Ecto neural progenitor cell (in vitro differentiated cells): ENCODE data around the gene FARS2.
"Not testable (repeated sequence)": the region's sequence is repeated elsewhere in the genome, so short reads cannot be mapped to it uniquely, and the experiment has no call there.

Experiments
- DNase-seq: peaks from one replicate; pipeline ENCODE4 v3.0.0-alpha.2; 2018; ENCODE audit warnings: low spot score

The FARS2 gene

GRCh38 chr6:5670811-5671561 lies 409.7 kb downstream of the FARS2 start:
- DNase-seq, result no peak

GRCh38 chr6:5671601-5672559 lies 410.6 kb downstream of the FARS2 start:
- no peak for DNase-seq

GRCh38 chr6:5672581-5673011 lies 411.3 kb downstream of the FARS2 start:
- DNase-seq, result no peak

- no peak for DNase-seq
These were observed 411.9 kb downstream of the FARS2 start for GRCh38 chr6:5673019-5673790.

- no peak for DNase-seq
These were observed 412.8 kb downstream of the FARS2 start for GRCh38 chr6:5674141-5674540.

GRCh38 chr6:5674721-5675120 lies 413.4 kb downstream of the FARS2 start:
- DNase-seq, result no peak

- DNase-seq, result no peak
These were observed 415.4 kb downstream of the FARS2 start for GRCh38 chr6:5676701-5677100.

GRCh38 chr6:5677219-5678000 lies 416.1 kb downstream of the FARS2 start:
- no peak for DNase-seq

GRCh38 chr6:5679270-5679669 lies 418.0 kb downstream of the FARS2 start:
- DNase-seq, result no peak

- DNase-seq, result no peak
These were observed 418.4 kb downstream of the FARS2 start for GRCh38 chr6:5679691-5680090.

GRCh38 chr6:5680095-5680494 lies 418.8 kb downstream of the FARS2 start:
- DNase-seq, result no peak

- no peak for DNase-seq
These were observed 420.2 kb downstream of the FARS2 start for GRCh38 chr6:5681480-5681879.

GRCh38 chr6:5682530-5682929 lies 421.2 kb downstream of the FARS2 start:
- DNase-seq, result no peak

- DNase-seq, result not testable (repeated sequence)
These were observed 422.4 kb downstream of the FARS2 start for GRCh38 chr6:5683747-5684146.

GRCh38 chr6:5684320-5685053 lies 423.2 kb downstream of the FARS2 start:
- no peak for DNase-seq

- DNase-seq, result no peak
These were observed 432.2 kb downstream of the FARS2 start for GRCh38 chr6:5693225-5694145.

- no peak for DNase-seq
These were observed 434.2 kb downstream of the FARS2 start for GRCh38 chr6:5695260-5696245.

- DNase-seq, result no peak
These were observed 436.2 kb downstream of the FARS2 start for GRCh38 chr6:5697508-5697907.
